ENCODE measurements around the gene MAGI1.

The MAGI1 gene

GRCh38 chr3:65938147-65938546 lies 100.6 kb downstream of the MAGI1 start:
- no peak for DNase-seq

GRCh38 chr3:65936908-65937638 lies 101.6 kb downstream of the MAGI1 start:
- no peak for DNase-seq

- DNase-seq, result no peak
Measured at GRCh38 chr3:65935724-65936123, 103.0 kb downstream of the MAGI1 start.

- no peak for DNase-seq
Measured at GRCh38 chr3:65930648-65931047, 108.1 kb downstream of the MAGI1 start.

GRCh38 chr3:65928110-65928509 lies 110.6 kb downstream of the MAGI1 start:
- DNase-seq, result no peak

- no peak for DNase-seq
Measured at GRCh38 chr3:65927576-65927975, 111.1 kb downstream of the MAGI1 start.

GRCh38 chr3:65925254-65925954 lies 113.3 kb downstream of the MAGI1 start:
- no peak for DNase-seq

- DNase-seq, result no peak
Measured at GRCh38 chr3:65924762-65925161, 114.0 kb downstream of the MAGI1 start.

GRCh38 chr3:65922441-65922840 lies 116.3 kb downstream of the MAGI1 start:
- no peak for DNase-seq

- DNase-seq, result no peak
Measured at GRCh38 chr3:65919826-65920225, 118.9 kb downstream of the MAGI1 start.

GRCh38 chr3:65915477-65915876 lies 123.2 kb downstream of the MAGI1 start:
- DNase-seq, result no peak

GRCh38 chr3:65914740-65915367 lies 123.9 kb downstream of the MAGI1 start:
- DNase-seq, result no peak

GRCh38 chr3:65914032-65914739 lies 124.5 kb downstream of the MAGI1 start:
- DNase-seq, result no peak

- no peak for DNase-seq
Measured at GRCh38 chr3:65912647-65913046, 126.1 kb downstream of the MAGI1 start.

GRCh38 chr3:65908588-65908987 lies 130.1 kb downstream of the MAGI1 start:
- no peak for DNase-seq

GRCh38 chr3:65907232-65908130 lies 131.2 kb downstream of the MAGI1 start:
- DNase-seq, result no peak

- DNase-seq, result no peak
Measured at GRCh38 chr3:65905771-65906170, 132.9 kb downstream of the MAGI1 start.

GRCh38 chr3:65904016-65904415 lies 134.7 kb downstream of the MAGI1 start:
- DNase-seq, result no peak

GRCh38 chr3:65902304-65902793 lies 136.4 kb downstream of the MAGI1 start:
- no peak for DNase-seq

GRCh38 chr3:65901226-65901625 lies 137.5 kb downstream of the MAGI1 start:
- no peak for DNase-seq

GRCh38 chr3:65899226-65899625 lies 139.5 kb downstream of the MAGI1 start:
- no peak for DNase-seq

GRCh38 chr3:65897766-65898165 lies 141.0 kb downstream of the MAGI1 start:
- DNase-seq, result no peak

All from CD4-positive, alpha-beta T cell treated with Interleukin-10 for 1 hour (primary cell).